ENCODE results near the gene COL6A1. TPM values are rescaled to one million over a fixed set of nuclear protein-coding genes. Genes with fewer than 3 reads are reported as not detected.

COL6A1 gene
- total and polyA plus RNA-seq, 2 of the 13 experiments (the other 11 are each of a cell fraction or from before 2014, with no cell fraction given) = 3.1 to 4.8 TPM

DNA sequence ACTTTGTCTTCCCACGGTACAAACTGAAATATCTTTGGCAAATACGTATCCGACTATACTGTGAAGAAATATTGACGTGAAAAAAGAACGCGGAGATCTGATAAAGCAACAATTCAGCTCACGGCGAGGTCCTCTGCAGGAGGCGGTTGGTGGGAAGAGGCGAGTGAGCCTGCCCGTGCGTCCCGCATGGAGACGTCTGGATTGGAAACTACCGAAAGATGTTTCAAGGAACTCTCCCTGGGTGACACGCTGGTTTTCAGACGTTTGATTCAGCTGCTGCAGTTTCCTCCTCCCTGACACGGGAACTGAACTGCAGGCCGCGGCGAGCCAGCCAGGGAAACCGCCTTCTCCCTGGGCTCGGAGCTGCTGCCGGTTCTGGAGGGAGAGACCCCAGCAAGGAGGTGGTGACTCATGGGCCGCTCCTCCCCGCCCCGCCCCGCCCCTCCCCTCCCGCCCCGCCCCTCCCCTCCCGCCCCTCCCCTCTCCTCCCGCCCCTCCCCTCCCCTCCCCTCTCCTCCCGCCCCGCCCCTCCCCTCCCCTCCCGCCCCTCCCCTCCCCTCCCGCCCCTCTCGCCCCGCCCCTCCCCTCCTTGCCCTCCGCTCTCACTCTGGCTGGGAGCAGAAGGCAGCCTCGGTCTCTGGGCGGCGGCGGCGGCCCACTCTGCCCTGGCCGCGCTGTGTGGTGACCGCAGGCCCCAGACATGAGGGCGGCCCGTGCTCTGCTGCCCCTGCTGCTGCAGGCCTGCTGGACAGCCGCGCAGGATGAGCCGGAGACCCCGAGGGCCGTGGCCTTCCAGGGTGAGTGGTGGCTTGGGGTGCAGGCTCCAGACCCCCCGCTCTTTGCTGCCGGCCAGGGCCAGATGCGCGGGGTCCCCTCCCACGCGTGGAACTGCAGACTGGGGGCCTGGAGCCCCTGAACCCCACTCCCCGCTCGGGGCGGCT, at the start of gene COL6A1 (continued):
- TF ChIP-seq, protein P1, sequence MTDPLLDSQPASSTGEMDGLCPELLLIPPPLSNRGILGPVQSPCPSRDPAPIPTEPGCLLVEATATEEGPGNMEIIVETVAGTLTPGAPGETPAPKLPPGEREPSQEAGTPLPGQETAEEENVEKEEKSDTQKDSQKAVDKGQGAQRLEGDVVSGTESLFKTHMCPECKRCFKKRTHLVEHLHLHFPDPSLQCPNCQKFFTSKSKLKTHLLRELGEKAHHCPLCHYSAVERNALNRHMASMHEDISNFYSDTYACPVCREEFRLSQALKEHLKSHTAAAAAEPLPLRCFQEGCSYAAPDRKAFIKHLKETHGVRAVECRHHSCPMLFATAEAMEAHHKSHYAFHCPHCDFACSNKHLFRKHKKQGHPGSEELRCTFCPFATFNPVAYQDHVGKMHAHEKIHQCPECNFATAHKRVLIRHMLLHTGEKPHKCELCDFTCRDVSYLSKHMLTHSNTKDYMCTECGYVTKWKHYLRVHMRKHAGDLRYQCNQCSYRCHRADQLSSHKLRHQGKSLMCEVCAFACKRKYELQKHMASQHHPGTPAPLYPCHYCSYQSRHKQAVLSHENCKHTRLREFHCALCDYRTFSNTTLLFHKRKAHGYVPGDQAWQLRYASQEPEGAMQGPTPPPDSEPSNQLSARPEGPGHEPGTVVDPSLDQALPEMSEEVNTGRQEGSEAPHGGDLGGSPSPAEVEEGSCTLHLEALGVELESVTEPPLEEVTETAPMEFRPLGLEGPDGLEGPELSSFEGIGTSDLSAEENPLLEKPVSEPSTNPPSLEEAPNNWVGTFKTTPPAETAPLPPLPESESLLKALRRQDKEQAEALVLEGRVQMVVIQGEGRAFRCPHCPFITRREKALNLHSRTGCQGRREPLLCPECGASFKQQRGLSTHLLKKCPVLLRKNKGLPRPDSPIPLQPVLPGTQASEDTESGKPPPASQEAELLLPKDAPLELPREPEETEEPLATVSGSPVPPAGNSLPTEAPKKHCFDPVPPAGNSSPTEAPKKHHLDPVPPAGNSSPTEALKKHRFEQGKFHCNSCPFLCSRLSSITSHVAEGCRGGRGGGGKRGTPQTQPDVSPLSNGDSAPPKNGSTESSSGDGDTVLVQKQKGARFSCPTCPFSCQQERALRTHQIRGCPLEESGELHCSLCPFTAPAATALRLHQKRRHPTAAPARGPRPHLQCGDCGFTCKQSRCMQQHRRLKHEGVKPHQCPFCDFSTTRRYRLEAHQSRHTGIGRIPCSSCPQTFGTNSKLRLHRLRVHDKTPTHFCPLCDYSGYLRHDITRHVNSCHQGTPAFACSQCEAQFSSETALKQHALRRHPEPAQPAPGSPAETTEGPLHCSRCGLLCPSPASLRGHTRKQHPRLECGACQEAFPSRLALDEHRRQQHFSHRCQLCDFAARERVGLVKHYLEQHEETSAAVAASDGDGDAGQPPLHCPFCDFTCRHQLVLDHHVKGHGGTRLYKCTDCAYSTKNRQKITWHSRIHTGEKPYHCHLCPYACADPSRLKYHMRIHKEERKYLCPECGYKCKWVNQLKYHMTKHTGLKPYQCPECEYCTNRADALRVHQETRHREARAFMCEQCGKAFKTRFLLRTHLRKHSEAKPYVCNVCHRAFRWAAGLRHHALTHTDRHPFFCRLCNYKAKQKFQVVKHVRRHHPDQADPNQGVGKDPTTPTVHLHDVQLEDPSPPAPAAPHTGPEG (CRISPR knock-in tag; IDR thresholded peaks at IDR 0.05) = no peak
- TF ChIP-seq MTA1 (CRISPR knock-in tag; IDR thresholded peaks at IDR 0.05; ENCODE audit: borderline replicate concordance) (no peak), KLF11 (CRISPR knock-in tag; IDR thresholded peaks at IDR 0.05) (no peak), RBFOX2 (IDR thresholded peaks at IDR 0.05; ENCODE audit: low read depth, low read length) (peak; percentile 55; the same call in 1 of the 2 replicates), YY1 (IDR thresholded peaks at IDR 0.05; ENCODE audit: insufficient read depth, insufficient replicate concordance, low read depth, low read length) (no peak), ZNF816 (CRISPR knock-in tag; IDR thresholded peaks at IDR 0.05; ENCODE audit: borderline replicate concordance) (no peak)
- TF ChIP-seq, protein P2, sequence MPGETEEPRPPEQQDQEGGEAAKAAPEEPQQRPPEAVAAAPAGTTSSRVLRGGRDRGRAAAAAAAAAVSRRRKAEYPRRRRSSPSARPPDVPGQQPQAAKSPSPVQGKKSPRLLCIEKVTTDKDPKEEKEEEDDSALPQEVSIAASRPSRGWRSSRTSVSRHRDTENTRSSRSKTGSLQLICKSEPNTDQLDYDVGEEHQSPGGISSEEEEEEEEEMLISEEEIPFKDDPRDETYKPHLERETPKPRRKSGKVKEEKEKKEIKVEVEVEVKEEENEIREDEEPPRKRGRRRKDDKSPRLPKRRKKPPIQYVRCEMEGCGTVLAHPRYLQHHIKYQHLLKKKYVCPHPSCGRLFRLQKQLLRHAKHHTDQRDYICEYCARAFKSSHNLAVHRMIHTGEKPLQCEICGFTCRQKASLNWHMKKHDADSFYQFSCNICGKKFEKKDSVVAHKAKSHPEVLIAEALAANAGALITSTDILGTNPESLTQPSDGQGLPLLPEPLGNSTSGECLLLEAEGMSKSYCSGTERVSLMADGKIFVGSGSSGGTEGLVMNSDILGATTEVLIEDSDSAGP (CRISPR knock-in tag; IDR thresholded peaks at IDR 0.05; ENCODE audit: borderline replicate concordance) = 0 out of 2 replicates have a peak, but pooled peaks have one; percentile 15
- TF ChIP-seq, protein P3, sequence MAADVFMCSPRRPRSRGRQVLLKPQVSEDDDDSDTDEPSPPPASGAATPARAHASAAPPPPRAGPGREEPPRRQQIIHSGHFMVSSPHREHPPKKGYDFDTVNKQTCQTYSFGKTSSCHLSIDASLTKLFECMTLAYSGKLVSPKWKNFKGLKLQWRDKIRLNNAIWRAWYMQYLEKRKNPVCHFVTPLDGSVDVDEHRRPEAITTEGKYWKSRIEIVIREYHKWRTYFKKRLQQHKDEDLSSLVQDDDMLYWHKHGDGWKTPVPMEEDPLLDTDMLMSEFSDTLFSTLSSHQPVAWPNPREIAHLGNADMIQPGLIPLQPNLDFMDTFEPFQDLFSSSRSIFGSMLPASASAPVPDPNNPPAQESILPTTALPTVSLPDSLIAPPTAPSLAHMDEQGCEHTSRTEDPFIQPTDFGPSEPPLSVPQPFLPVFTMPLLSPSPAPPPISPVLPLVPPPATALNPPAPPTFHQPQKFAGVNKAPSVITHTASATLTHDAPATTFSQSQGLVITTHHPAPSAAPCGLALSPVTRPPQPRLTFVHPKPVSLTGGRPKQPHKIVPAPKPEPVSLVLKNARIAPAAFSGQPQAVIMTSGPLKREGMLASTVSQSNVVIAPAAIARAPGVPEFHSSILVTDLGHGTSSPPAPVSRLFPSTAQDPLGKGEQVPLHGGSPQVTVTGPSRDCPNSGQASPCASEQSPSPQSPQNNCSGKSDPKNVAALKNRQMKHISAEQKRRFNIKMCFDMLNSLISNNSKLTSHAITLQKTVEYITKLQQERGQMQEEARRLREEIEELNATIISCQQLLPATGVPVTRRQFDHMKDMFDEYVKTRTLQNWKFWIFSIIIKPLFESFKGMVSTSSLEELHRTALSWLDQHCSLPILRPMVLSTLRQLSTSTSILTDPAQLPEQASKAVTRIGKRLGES (CRISPR knock-in tag; IDR thresholded peaks at IDR 0.05; ENCODE audit: borderline replicate concordance) = no peak
- TF ChIP-seq, protein P4, sequence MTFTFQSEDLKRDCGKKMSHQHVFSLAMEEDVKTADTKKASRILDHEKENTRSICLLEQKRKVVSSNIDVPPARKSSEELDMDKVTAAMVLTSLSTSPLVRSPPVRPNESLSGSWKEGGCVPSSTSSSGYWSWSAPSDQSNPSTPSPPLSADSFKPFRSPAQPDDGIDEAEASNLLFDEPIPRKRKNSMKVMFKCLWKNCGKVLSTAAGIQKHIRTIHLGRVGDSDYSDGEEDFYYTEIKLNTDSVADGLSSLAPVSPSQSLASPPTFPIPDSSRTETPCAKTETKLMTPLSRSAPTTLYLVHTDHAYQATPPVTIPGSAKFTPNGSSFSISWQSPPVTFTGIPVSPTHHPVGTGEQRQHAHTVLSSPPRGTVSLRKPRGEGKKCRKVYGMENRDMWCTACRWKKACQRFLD (CRISPR knock-in tag; IDR thresholded peaks at IDR 0.05; ENCODE audit: borderline replicate concordance) = no peak

All from HepG2 (cell line).